Retinal pigment epithelial cell (primary cell): ENCODE results near the gene LDLRAD3.

ENCODE experiments used
- DNase-seq: peaks from one replicate; pipeline ENCODE4 v3.0.0-alpha.2; 2010; ENCODE audit warnings: low read depth
- H3K4me3 ChIP-seq: 2 replicates; pipeline ENCODE4 v1.5.1; 2011; ENCODE audit warnings: mild to moderate bottlenecking, low read length, control low read depth, moderate library complexity
- TF ChIP-seq, protein P1 (sequence below): conservative IDR thresholded peaks from 2 replicates; pipeline ENCODE4 v1.5.1; 2011; ENCODE audit warnings: low read depth, low read length, control low read depth, inconsistent platforms

The LDLRAD3 gene

DNA sequence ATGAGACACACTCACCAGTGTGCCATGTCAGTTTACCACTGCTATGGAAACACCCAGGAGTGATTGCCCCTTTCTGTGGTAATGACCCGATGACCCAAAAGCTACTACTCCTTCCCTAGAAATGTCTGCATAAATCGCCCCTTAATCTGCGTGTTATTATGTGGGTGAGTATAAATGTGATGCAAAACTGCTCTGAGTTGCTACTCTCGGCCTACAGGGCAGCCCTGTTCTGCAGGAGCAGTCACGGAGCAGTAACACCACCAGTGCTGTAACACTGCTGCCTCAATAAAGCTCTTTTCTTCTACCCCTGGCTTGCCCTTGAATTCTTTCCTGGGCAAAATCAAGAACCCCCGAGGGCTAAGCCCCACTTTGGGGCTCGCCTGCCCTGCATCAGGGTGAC is 9.6 kb upstream of the LDLRAD3 start:
- TF ChIP-seq, protein P1, sequence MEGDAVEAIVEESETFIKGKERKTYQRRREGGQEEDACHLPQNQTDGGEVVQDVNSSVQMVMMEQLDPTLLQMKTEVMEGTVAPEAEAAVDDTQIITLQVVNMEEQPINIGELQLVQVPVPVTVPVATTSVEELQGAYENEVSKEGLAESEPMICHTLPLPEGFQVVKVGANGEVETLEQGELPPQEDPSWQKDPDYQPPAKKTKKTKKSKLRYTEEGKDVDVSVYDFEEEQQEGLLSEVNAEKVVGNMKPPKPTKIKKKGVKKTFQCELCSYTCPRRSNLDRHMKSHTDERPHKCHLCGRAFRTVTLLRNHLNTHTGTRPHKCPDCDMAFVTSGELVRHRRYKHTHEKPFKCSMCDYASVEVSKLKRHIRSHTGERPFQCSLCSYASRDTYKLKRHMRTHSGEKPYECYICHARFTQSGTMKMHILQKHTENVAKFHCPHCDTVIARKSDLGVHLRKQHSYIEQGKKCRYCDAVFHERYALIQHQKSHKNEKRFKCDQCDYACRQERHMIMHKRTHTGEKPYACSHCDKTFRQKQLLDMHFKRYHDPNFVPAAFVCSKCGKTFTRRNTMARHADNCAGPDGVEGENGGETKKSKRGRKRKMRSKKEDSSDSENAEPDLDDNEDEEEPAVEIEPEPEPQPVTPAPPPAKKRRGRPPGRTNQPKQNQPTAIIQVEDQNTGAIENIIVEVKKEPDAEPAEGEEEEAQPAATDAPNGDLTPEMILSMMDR, result no peak
- H3K4me3 ChIP-seq, result no peak overlapping the region
- no peak for DNase-seq

GRCh38 chr11:35934981-35935380 is 8.9 kb upstream of the LDLRAD3 start:
- no peak for DNase-seq
- no peak overlapping the region for H3K4me3 ChIP-seq
- TF ChIP-seq, protein P1, result no peak

DNA sequence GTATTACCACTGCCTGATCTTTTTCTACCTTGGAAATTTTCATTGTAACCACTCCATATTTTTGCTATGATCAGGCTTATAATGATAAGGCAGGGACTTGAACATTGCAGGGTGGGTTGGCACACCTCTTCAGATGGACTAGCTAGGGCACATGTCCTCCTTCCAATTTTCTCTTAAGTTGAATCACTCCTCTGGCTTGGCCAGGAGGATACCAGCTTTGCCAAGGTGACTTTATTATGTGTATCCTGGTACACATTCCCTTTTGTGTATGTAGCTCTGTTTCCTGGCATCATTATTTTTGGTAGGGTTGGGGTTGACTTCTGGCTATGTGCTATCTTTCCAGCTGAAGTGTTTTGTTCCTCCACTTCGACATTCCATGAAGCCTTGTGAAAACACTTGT is 8.5 kb upstream of the LDLRAD3 start:
- no peak for DNase-seq
- TF ChIP-seq, protein P1, result no peak
- no peak overlapping the region for H3K4me3 ChIP-seq

DNA sequence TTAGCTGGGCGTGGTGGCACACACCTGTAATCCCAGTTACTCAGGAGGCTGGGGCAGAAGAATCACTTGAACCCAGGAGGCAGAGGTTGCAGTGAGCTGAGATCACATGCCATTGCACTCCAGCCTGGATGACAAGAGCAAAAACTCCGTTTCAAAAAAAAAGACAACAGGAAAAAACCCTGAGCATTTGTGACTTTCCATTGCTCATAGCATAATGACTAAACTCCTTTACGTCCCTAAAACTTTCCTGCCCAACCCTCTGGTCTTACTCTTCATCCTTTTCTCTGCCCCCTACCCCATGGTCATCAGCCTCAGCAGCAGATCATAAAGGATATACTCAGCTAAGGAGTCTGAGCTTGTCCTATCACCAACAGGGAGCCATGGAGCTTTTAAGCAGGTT is 6.8 kb upstream of the LDLRAD3 start:
- no peak overlapping the region for H3K4me3 ChIP-seq
- no peak for DNase-seq
- TF ChIP-seq, protein P1, result no peak

GRCh38 chr11:35937700-35938099 is 6.2 kb upstream of the LDLRAD3 start:
- DNase-seq, result no peak
- TF ChIP-seq, protein P1, result no peak
- H3K4me3 ChIP-seq, result no peak overlapping the region

DNA sequence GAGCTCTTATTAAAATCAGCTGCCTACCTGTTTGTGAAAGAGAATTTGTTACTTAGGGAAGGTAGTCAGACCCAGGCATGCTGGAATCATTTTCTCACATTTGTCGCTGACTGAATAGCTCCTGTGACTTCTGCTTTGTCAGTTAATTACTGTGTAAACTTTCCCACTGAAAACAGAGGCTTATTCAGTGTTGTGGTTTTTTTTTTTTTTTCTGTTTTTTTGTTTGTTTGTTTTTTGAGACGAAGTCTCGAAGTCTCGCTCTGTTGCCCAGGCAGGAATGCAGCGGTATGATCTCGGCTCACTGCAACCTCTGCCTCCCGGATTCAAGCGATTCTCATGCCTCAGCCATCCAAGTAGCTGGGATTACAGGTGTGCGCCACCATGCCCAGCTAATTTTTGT is 5.6 kb upstream of the LDLRAD3 start:
- no peak for DNase-seq
- H3K4me3 ChIP-seq, result no peak overlapping the region
- TF ChIP-seq, protein P1, result no peak

- H3K4me3 ChIP-seq, result peak overlapping the region; percentile 56
- TF ChIP-seq, protein P1, result no peak
- DNase-seq, result no peak
These were observed 553 bp upstream of the LDLRAD3 start for GRCh38 chr11:35943309-35943708.
